Kidney epithelial cell (primary cell): ENCODE results near the gene CT83. TPM values are rescaled to one million over a fixed set of nuclear protein-coding genes. Genes with fewer than 3 reads are reported as not detected.

Experiments
- DNase-seq: peaks from one replicate; pipeline ENCODE4 v3.0.0-alpha.2; 2010; ENCODE audit warnings: low read depth
- H3K27me3 ChIP-seq: 2 replicates; pipeline ENCODE4 v1.6.0; 2011; ENCODE audit warnings: low read length; ENCODE audit not compliant: control insufficient read depth, insufficient read depth
- H3K36me3 ChIP-seq: 2 replicates; pipeline ENCODE4 v1.5.1; 2011; ENCODE audit warnings: low read length; ENCODE audit not compliant: control insufficient read depth, insufficient read depth
- H3K4me3 ChIP-seq: 2 replicates; pipeline ENCODE4 v1.5.1; 2011; ENCODE audit warnings: low read depth, mild to moderate bottlenecking, control low read depth, low read length
- total RNA-seq: library from RNA; depleted of rRNA; stranded (reverse); fragments of >200 nt; gene quantifications from 2 replicates; pipeline ENCODE4 v1.2.3, GENCODE V29; 2015
- TF ChIP-seq, protein P1 (sequence below): IDR thresholded peaks from 2 replicates; pipeline ENCODE4 v1.5.1; 2011; ENCODE audit warnings: mild to moderate bottlenecking, moderate library complexity, low read length, control low read depth, inconsistent platforms; ENCODE audit not compliant: insufficient read depth, poor library complexity, severe bottlenecking

CT83 gene, protein sequence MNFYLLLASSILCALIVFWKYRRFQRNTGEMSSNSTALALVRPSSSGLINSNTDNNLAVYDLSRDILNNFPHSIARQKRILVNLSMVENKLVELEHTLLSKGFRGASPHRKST
- total RNA-seq = not detected in 2 replicates

DNA sequence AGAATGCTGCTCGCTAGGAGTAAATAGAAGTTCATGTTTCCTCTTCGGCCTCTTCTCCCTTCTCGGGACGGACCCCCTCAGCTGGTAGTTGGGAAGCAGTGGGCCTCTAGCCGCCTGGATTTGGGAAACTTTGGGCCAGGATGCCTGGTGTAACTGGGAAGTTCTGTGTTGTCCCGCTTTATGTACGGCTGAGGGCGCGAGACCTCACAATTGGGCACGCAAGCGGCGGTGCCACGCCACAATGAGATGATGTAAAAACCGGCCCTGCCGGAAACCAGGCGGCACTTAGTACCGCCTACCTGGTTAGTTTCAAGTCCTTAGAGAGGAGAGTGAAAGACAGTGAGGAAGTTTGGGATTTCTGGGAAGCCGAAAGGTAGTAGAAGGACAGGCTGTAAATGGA is at the start of gene CT83:
TSS of gene CT83 (minus strand) at position 155 of the 400 bp plus-strand sequence. CDS start at position 35, 120 bp downstream.
- Histone ChIP-seq H3K27me3 (no peaks in the 10 kb centered on the region), H3K4me3 (no peak within 1 kb of the TSS), H3K36me3 (no peaks in the 10 kb centered on the region)
- no peak for DNase-seq
- TF ChIP-seq, protein P1, sequence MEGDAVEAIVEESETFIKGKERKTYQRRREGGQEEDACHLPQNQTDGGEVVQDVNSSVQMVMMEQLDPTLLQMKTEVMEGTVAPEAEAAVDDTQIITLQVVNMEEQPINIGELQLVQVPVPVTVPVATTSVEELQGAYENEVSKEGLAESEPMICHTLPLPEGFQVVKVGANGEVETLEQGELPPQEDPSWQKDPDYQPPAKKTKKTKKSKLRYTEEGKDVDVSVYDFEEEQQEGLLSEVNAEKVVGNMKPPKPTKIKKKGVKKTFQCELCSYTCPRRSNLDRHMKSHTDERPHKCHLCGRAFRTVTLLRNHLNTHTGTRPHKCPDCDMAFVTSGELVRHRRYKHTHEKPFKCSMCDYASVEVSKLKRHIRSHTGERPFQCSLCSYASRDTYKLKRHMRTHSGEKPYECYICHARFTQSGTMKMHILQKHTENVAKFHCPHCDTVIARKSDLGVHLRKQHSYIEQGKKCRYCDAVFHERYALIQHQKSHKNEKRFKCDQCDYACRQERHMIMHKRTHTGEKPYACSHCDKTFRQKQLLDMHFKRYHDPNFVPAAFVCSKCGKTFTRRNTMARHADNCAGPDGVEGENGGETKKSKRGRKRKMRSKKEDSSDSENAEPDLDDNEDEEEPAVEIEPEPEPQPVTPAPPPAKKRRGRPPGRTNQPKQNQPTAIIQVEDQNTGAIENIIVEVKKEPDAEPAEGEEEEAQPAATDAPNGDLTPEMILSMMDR = no peak

DNA sequence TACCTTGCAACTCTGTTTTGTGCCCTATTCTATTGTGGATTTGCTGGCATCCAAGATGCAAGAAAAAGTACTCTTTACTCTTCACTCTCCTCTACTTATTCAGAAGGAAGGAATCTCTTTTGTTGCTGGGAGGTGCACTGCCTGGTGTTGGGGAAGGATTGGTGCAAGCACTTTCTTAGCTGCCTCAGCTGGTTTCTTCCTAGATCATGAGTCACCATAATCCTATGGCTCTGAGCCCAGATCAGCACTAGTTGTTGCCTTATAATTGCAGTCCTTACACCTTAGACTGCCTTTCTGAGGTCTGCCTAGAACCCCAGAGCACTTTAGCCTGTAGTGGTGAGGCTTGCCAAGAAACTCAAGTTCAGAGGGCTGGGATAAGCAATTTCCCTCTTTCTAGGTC is 37.0 kb upstream of the CT83 start:
- DNase-seq = peak; percentile 1
- Histone ChIP-seq H3K36me3 (no peaks in the 10 kb centered on the region), H3K4me3 (no peak overlapping the region), H3K27me3 (no peaks in the 10 kb centered on the region)
- TF ChIP-seq, protein P1 = no peak

DNA sequence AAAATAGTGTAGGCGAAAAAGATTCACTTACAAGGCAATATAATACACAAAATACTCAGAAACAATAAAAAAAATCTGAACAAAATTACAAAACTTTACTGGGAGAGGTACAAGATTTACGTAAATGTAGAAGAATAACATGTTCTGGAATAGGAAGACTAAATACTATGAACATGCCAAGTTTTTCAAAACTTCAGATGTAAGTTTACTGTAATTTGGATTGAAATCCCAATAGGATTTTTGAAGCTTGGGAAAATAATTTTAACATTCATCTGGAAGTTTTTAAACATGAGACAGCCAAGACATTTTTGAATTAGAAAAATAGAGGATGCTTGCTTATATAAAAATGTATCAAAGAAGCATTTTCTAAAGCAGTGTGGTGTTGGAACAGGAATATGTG is 30.5 kb upstream of the CT83 start:
- TF ChIP-seq, protein P1 = no peak
- no peak for DNase-seq
- no peaks in the 10 kb centered on the region for H3K36me3 ChIP-seq
- no peaks in the 10 kb centered on the region for H3K27me3 ChIP-seq
- no peak overlapping the region for H3K4me3 ChIP-seq

DNA sequence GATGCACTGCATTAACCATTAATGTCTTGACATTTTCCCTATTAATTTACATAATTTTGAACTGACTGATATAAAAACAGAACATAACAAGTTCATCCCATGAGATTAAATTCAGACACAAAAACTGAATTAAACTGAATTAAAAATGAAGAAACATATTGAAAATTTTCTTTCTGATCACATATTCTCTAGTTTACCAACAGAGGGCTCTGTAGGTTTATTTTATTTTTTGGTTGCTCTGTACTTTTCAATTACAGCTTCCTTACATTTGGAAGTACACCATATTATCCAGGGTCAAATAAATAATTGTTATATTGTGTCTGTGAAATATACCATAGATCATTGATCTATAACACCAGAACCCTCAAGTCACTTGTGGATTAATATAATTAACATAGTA is 27.3 kb upstream of the CT83 start:
- H3K27me3 ChIP-seq = no peaks in the 10 kb centered on the region
- TF ChIP-seq, protein P1 = peak; percentile 11
- no peaks in the 10 kb centered on the region for H3K36me3 ChIP-seq
- H3K4me3 ChIP-seq = no peak overlapping the region
- DNase-seq = no peak

DNA sequence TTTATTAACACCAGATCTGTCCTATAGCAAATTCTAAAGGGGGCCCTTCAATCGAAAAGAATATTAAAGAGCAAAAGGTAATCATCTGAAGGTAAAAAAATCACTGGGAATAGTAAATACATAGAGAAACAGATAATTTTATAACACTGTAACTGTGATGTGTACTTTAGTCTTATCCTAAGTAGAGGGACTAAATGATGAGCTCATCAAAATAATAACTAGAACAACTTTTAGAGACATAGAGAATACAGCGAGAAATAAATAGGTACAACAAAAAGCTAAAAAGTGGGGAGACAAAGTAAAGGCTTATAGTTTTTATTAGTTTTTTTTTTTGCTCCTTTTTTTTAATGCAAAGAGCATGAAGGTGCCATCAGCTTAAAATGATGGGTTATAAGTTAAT is 17.3 kb upstream of the CT83 start:
- no peak for DNase-seq
- Histone ChIP-seq H3K27me3 (no peaks in the 10 kb centered on the region), H3K4me3 (no peak overlapping the region), H3K36me3 (no peaks in the 10 kb centered on the region)
- TF ChIP-seq, protein P1 = no peak

DNA sequence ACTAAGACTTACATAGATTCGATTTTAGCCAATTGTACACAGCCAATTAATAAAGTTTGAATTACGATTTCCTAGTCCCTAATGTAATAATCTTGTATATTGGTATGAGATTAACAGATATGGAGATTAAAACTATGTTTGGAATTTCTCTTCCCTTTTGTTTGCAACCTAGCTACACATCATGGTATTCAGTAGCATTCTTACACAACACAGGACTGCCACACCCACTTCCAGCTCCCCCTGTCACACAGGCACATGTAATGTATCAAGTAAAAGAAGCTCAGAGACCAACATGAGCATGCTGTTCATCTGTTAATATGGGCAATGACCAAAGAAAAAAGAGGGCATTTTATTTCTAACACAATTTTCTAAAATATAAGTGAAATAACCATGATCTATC is 13.6 kb downstream of the CT83 start:
- no peak overlapping the region for H3K4me3 ChIP-seq
- no peak for DNase-seq
- TF ChIP-seq, protein P1 = no peak
- H3K36me3 ChIP-seq = no peaks in the 10 kb centered on the region
- no peaks in the 10 kb centered on the region for H3K27me3 ChIP-seq
